NCI-H526 (cell line): Measurements from ENCODE around the gene LIG3.
A peak's percentile ranks its signal among the peaks of the same experiment; 100 is the strongest.
"Not testable (repeated sequence)": the region's sequence is repeated elsewhere in the genome, so short reads cannot be mapped to it uniquely, and the experiment has no call there.

ENCODE experiments used
- DNase-seq, 2 experiments: peaks; one replicate each; lab custom pipeline; 2025; lab: John Stamatoyannopoulos, UW

The LIG3 gene

DNA sequence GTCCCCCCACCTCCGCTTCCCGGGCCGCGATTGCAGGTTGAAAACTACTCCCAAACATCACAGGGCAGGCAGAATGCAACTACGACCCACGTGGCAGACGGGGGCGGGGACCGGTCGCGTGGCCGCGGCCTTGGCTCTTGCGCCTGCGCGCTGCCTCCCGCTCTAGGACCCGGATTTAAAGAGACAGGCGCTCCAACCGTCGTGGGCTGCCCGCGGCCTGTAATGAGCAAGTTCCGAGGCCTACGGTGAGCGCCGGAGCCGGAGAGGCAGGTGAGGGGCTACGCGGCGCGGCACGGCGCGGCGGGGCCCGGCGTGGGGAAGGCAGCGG lies at the start of gene LIG3:
Gene LIG3, plus strand, starts transcription at position 160 of the 328 bp plus-strand sequence. CDS start 2,494 bp downstream, outside the sequence.
- DNase-seq = peak; percentile 84 to 96

GRCh38 chr17:34950780-34951179 lies 29.5 kb upstream of the LIG3 start:
- not testable (repeated sequence) for DNase-seq

- no peak for DNase-seq
Observed at GRCh38 chr17:34958438-34958837, 21.9 kb upstream of the LIG3 start.

DNA sequence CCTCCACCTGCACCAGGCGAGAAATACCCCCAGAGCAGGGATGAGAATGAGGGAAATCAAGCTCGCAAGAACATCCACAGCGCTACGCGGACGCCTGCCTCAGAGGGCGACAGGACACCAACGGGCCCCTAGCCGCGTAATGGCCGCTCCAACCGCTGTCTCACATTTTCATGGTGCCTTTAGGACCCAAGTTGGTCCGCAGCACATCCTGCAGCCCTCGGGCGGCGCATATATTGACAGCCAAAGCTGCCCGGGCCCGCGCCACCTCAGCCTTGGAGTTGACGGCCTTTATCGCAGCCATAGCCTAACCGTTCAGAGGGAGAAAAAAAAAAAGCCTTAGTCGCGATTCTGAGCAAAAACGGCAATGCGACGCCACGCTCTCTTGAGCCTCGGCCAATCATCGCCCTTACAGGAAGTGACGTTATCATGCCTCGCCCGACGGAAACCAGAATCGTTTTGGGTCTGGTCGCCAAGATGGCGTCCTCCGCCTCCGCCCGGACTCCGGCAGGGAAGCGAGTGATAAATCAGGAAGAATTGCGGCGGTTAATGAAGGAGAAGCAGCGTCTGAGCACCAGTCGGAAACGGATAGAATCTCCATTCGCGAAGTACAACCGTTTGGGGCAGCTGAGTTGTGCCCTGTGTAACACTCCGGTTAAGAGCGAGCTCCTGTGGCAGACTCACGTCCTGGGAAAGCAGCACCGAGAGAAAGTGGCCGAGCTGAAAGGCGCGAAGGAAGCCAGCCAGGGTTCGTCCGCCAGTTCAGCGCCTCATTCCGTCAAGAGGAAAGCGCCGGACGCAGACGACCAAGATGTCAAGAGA lies 19.0 kb upstream of the LIG3 start, which contains the start of the genes CCT6B and ZNF830:
Gene CCT6B, minus strand, starts transcription at position 368 of the 819 bp plus-strand sequence. Its CDS starts 67 bp downstream, at position 301.
Gene ZNF830, plus strand, starts transcription at position 448 of the 819 bp plus-strand sequence. Its CDS starts 27 bp downstream, at position 475.
- peak; percentile 91 to 96 for DNase-seq

DNA sequence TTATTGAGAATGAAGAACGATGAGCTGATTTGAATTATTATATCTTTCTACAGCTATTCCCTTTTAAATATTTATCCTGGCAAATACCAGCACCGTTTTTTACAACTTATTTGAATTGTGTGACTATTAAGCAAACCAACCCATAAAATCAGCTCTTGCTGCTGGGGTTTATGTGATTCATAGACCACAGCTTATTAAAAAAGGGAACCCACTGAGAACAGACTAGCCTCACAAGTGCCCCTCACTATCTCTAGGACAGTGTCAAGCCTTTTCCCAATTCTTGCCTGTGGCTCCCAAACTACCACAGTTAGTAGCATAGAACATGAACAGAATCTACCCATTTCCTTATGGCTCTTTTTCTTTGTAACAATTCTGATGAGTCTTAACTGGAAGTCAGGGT lies 6.1 kb upstream of the LIG3 start:
- DNase-seq = no peak

GRCh38 chr17:34974794-34975785 lies 5.2 kb upstream of the LIG3 start:
- no peak for DNase-seq

- no peak for DNase-seq
Observed at GRCh38 chr17:34979153-34979552, 1.2 kb upstream of the LIG3 start.

DNA sequence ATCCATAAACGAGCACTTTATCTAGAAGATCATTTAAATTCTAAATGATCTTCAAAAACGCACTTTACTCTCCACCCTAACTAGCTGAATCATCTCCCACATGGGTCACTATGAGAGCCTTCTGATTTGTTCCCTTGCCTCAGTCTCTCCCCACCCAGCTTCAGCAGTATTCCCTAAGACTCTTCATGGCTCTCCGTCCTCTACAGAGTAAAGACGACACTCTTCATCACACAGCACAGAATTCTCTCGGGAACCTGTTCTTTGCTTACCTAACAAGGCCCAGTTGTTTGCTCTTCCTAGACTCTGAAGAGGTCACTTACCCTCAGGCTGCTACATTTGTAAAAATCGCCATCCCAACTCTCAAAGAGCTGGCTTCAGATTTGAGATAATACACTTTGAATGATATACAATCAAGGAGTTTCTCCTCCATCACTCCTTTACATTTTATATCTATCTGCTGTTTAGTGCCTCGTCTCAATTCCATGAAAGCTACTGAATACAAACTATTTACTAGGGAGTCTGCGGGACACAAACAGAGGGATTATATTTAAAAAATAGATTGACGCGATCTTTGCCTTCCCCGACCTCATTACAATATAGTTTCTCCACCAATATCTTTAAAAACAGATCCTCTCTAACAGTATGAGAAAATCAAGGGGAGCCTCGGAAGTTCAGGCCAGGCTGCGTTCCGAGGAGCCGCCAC lies 511 bp upstream of the LIG3 start:
- peak in 1 of 2 experiments; percentile 12 for DNase-seq

GRCh38 chr17:34980681-34981537 lies 597 bp downstream of the LIG3 start:
- peak; percentile 54 to 79 for DNase-seq

DNA sequence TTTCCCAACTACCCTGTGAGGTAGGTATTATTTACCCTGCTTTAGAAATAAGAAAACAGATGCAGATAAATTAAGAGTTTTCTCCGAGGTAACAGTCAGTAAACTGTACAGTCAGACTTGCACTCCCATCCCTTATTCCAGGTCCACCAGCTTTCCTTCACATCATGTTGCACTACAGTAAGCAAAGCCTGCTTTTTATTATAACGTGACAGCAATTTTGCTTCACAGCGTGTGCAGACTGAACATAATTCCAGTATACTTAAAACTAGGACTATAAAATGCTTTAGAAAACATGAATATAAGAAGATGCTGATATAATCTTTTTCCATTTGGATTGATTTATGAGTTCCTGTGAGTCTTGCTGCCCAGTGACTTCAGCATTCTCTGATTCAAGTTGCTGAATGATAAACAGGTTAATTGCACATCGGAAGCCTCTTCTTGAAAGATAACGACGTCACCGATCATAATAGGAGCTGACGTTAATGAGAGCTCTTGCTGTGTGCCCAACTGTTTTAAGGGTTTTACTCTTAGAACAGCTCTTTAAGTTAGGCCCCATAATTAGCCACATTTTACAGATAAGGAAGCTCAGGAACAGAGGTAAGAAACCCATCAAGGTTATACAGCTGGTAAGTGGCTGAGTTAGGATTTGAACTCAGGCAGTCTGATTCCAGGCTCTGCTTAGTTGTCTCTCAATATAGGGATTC lies 1.4 kb downstream of the LIG3 start:
- DNase-seq = peak in 1 of 2 experiments; percentile 24

DNA sequence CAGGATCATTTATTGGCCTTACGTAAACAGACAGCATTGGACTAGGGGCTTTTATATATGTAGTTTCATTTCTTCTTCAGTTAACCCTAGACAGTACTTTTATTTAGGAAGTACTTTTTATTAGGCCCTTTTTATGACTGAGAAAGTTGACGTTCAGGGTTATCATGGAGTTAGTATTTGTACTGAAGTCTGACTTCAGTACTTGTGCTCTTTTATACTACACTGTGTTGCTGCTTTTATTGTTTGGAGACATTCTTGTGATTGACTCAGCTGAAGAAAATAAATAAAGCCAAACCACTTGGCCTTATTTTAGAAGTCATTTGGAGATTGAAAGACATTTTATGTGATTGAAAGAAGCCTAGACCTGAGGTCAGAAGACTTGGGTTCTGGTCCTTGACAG lies 6.9 kb downstream of the LIG3 start:
- no peak for DNase-seq

- no peak for DNase-seq
Observed at GRCh38 chr17:34988644-34989043, 8.3 kb downstream of the LIG3 start.

- DNase-seq = no peak
Observed at GRCh38 chr17:34989473-34989872, 9.2 kb downstream of the LIG3 start.

- DNase-seq = no peak
Observed at GRCh38 chr17:34990921-34991365, 10.6 kb downstream of the LIG3 start.

DNA sequence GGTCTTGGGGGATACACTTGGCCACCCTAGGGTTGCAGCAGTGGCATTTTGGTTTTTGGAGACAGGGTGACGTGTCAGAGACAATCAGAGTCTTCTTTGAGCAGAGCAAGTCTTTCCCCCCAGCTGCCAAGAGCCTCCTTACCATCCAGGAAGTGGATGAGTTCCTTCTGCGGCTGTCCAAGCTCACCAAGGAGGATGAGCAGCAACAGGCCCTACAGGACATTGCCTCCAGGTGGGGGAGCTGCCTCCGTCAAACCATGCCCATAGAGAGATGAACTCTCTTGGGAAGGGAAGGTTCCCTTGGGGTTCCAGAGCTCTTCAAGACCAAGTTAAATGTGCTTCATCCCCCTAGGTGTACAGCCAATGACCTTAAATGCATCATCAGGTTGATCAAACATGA lies 11.3 kb downstream of the LIG3 start:
- no peak for DNase-seq

DNA sequence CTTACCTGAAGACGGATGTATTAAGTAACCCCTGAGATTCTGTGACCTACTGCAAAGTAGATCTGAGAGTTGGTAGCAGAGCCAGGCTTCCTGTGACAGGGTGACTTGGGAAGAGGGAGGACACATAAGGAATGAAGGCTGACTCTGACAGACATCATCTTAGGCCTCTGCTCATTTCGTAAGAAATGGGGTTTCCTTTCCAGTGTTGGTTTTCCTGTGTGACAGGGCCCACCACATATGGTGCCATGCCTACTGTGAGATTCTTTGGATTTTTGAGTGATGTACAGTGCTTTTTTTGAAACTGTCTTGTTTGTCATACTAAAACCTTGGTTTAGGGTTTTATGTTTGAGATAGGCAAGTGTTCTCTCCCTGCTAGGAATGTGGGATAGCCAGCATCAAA lies 12.7 kb downstream of the LIG3 start:
- no peak for DNase-seq

GRCh38 chr17:34996422-34997285 lies 16.3 kb downstream of the LIG3 start:
- DNase-seq = no peak

- no peak for DNase-seq
Observed at GRCh38 chr17:34997355-34997862, 17.1 kb downstream of the LIG3 start.

DNA sequence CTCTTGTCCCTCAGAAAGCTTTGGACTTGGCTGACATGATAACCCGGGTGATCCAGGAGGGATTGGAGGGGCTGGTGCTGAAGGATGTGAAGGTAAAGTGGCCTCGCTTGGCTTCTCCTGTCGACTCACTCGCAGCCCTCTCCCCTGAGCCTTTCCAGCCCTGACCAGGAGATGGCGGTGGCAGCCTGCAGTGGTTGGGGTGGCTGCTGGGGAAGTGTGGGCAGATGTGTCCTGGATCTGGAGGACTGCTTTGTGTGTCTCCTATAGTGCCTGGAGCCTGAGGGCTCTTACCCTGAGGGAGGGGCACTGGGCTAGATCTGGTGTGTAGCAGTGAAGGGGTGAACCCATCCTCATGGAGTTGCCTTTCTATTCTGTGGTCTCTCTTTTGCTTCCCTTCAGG lies 17.9 kb downstream of the LIG3 start:
- DNase-seq = peak; percentile 25 to 71
